Measurements from ENCODE around the gene GJA4. TPM values are rescaled to one million over a fixed set of nuclear protein-coding genes. Genes with fewer than 3 reads are reported as not detected.

The GJA4 gene
- polyA plus RNA-seq, 2 donors = 0.77 to 2.6 TPM

GRCh38 chr1:34842073-34842472 is 49.3 kb downstream of the GJA4 start:
- WGBS, 2 donors = 33 to 37% methylated on average over 3 of the region's 3 CpGs
- H3K27me3 ChIP-seq (ENCODE audit: control insufficient read depth in 1 of 2, insufficient read depth in 2 of 2, low read length in 2 of 2) = no peaks in the 10 kb centered on the region
- no peaks in the 10 kb centered on the region for H3K36me3 ChIP-seq (ENCODE audit: control insufficient read depth in 2 of 2, insufficient read depth in 2 of 2, low read length in 1 of 2)
- H3K9me3 ChIP-seq (ENCODE audit: control insufficient read depth in 2 of 2, insufficient read depth in 1 of 2, low read depth in 1 of 2, low read length in 1 of 2) = no peaks in the 10 kb centered on the region
- H3K4me3 ChIP-seq (ENCODE audit: low read depth in 1 of 2, low read length in 2 of 2) = no peak overlapping the region
- peaks cover 0 to 3% of the 10 kb centered on the region in 2 donors for H3K4me1 ChIP-seq (ENCODE audit: control insufficient read depth in 2 of 2, insufficient read depth in 2 of 2, low read length in 1 of 2)
- H3K27ac ChIP-seq (ENCODE audit: low read depth in 2 of 2, low read length in 1 of 2) = no peak overlapping the region

- Histone ChIP-seq H3K9me3 (ENCODE audit: control insufficient read depth in 2 of 2, insufficient read depth in 1 of 2, low read depth in 1 of 2, low read length in 1 of 2) (no peaks in the 10 kb centered on the region), H3K4me3 (ENCODE audit: low read depth in 1 of 2, low read length in 2 of 2) (no peak overlapping the region), H3K27me3 (ENCODE audit: control insufficient read depth in 1 of 2, insufficient read depth in 2 of 2, low read length in 2 of 2) (no peaks in the 10 kb centered on the region), H3K27ac (ENCODE audit: low read depth in 2 of 2, low read length in 1 of 2) (peak overlapping the region in 1 of 2 donors; percentile 13), H3K4me1 (ENCODE audit: control insufficient read depth in 2 of 2, insufficient read depth in 2 of 2, low read length in 1 of 2) (peaks cover 0 to 3% of the 10 kb centered on the region in 2 donors), H3K36me3 (ENCODE audit: control insufficient read depth in 2 of 2, insufficient read depth in 2 of 2, low read length in 1 of 2) (no peaks in the 10 kb centered on the region)
- WGBS, 2 donors = 77 to 83% methylated on average over 4 of the region's 4 CpGs
Observed at GRCh38 chr1:34842952-34843371, 50.2 kb downstream of the GJA4 start.

GRCh38 chr1:34843392-34844251 is 50.8 kb downstream of the GJA4 start:
- Histone ChIP-seq H3K27me3 (ENCODE audit: control insufficient read depth in 1 of 2, insufficient read depth in 2 of 2, low read length in 2 of 2) (no peaks in the 10 kb centered on the region), H3K4me3 (ENCODE audit: low read depth in 1 of 2, low read length in 2 of 2) (no peak overlapping the region), H3K4me1 (ENCODE audit: control insufficient read depth in 2 of 2, insufficient read depth in 2 of 2, low read length in 1 of 2) (peaks cover 0 to 3% of the 10 kb centered on the region in 2 donors), H3K27ac (ENCODE audit: low read depth in 2 of 2, low read length in 1 of 2) (no peak overlapping the region), H3K9me3 (ENCODE audit: control insufficient read depth in 2 of 2, insufficient read depth in 1 of 2, low read depth in 1 of 2, low read length in 1 of 2) (no peaks in the 10 kb centered on the region), H3K36me3 (ENCODE audit: control insufficient read depth in 2 of 2, insufficient read depth in 2 of 2, low read length in 1 of 2) (no peaks in the 10 kb centered on the region)
- 61 to 66% methylated on average over 14 of the region's 14 CpGs for WGBS, 2 donors

- Histone ChIP-seq H3K9me3 (ENCODE audit: control insufficient read depth in 2 of 2, insufficient read depth in 1 of 2, low read depth in 1 of 2, low read length in 1 of 2) (no peaks in the 10 kb centered on the region), H3K4me3 (ENCODE audit: low read depth in 1 of 2, low read length in 2 of 2) (no peak overlapping the region), H3K27ac (ENCODE audit: low read depth in 2 of 2, low read length in 1 of 2) (no peak overlapping the region), H3K27me3 (ENCODE audit: control insufficient read depth in 1 of 2, insufficient read depth in 2 of 2, low read length in 2 of 2) (no peaks in the 10 kb centered on the region), H3K4me1 (ENCODE audit: control insufficient read depth in 2 of 2, insufficient read depth in 2 of 2, low read length in 1 of 2) (peaks cover 0 to 3% of the 10 kb centered on the region in 2 donors), H3K36me3 (ENCODE audit: control insufficient read depth in 2 of 2, insufficient read depth in 2 of 2, low read length in 1 of 2) (no peaks in the 10 kb centered on the region)
- WGBS, 2 donors = 45 to 59% methylated on average over 4 of the region's 4 CpGs
Observed at GRCh38 chr1:34844252-34844634, 51.4 kb downstream of the GJA4 start.

Other genes starting within 250 kb of the GJA4 start
- 10 to 100 TPM; 46.0 to 99.0 TPM for gene GJB5, start 38.0 kb upstream of the GJA4 start, polyA plus RNA-seq
- gene GJB4, start 33.3 kb upstream of the GJA4 start, polyA plus RNA-seq = 1 to 10 TPM; 1.7 to 2.3 TPM
- gene GJB3, start 11.8 kb upstream of the GJA4 start, polyA plus RNA-seq = 10 to 100 TPM; 55.6 to 74.0 TPM
- 10 to 100 TPM in 1 of 2 donors, 1 to 10 TPM in 1; 8.4 to 43.4 TPM for gene SMIM12, start 66.8 kb downstream of the GJA4 start, polyA plus RNA-seq
- under 1 TPM; 0.10 to 0.11 TPM for gene DLGAP3, start 136.7 kb downstream of the GJA4 start, polyA plus RNA-seq
- gene TMEM35B, start 192.3 kb downstream of the GJA4 start, polyA plus RNA-seq = 10 to 100 TPM in 1 of 2 donors, 1 to 10 TPM in 1; 7.0 to 12.1 TPM
- gene ZMYM6, start 238.9 kb downstream of the GJA4 start, polyA plus RNA-seq = 10 to 100 TPM in 1 of 2 donors, 1 to 10 TPM in 1; 5.9 to 12.3 TPM

All from esophagus (tissue), 2 donors.